Mucosa of stomach (tissue), 1 donor: Measurements from ENCODE around the gene RNF112.
A peak's percentile ranks its signal among the peaks of the same experiment; 100 is the strongest.

ENCODE experiments used
- H3K27me3 ChIP-seq: one replicate; pipeline ENCODE4 v1.7.0; 2013; ENCODE audit warnings: mild to moderate bottlenecking, low read length; ENCODE audit not compliant: control insufficient read depth, insufficient read depth
- H3K36me3 ChIP-seq: one replicate; pipeline ENCODE4 v1.7.0; 2013; ENCODE audit warnings: low read length; ENCODE audit not compliant: control insufficient read depth, insufficient read depth
- H3K4me1 ChIP-seq: one replicate; pipeline ENCODE4 v1.7.0; 2013; ENCODE audit warnings: mild to moderate bottlenecking, low read length; ENCODE audit not compliant: control insufficient read depth, insufficient read depth
- H3K4me3 ChIP-seq: one replicate; pipeline ENCODE4 v1.7.0; 2013; ENCODE audit warnings: low read length
- H3K9ac ChIP-seq: one replicate; pipeline ENCODE4 v1.7.0; 2013; ENCODE audit warnings: mild to moderate bottlenecking, low read length, moderate library complexity
- H3K9me3 ChIP-seq: one replicate; pipeline ENCODE4 v1.7.0; 2013; ENCODE audit warnings: mild to moderate bottlenecking, low read length, moderate library complexity; ENCODE audit not compliant: control insufficient read depth
- donor health status: Pancreatic carcinoma.

The RNF112 gene

GRCh38 chr17:19369107-19369778, 41.8 kb upstream of the RNF112 start:
- no peaks in the 10 kb centered on the region for H3K9me3 ChIP-seq
- H3K4me1 ChIP-seq, result no peaks in the 10 kb centered on the region
- H3K9ac ChIP-seq, result no peak overlapping the region
- no peaks in the 10 kb centered on the region for H3K27me3 ChIP-seq
- H3K4me3 ChIP-seq, result no peak overlapping the region
- no peaks in the 10 kb centered on the region for H3K36me3 ChIP-seq

- H3K9ac ChIP-seq, result no peak overlapping the region
- no peaks in the 10 kb centered on the region for H3K27me3 ChIP-seq
- H3K36me3 ChIP-seq, result no peaks in the 10 kb centered on the region
- H3K4me3 ChIP-seq, result no peak overlapping the region
- H3K4me1 ChIP-seq, result no peaks in the 10 kb centered on the region
- H3K9me3 ChIP-seq, result no peaks in the 10 kb centered on the region
These were observed 41.1 kb upstream of the RNF112 start for GRCh38 chr17:19369846-19370492.

GRCh38 chr17:19370493-19370960, 40.5 kb upstream of the RNF112 start:
- Histone ChIP-seq H3K9ac (no peak overlapping the region), H3K9me3 (no peaks in the 10 kb centered on the region), H3K27me3 (no peaks in the 10 kb centered on the region), H3K4me1 (no peaks in the 10 kb centered on the region), H3K4me3 (no peak overlapping the region), H3K36me3 (no peaks in the 10 kb centered on the region)

GRCh38 chr17:19371259-19372010, 39.6 kb upstream of the RNF112 start:
- no peaks in the 10 kb centered on the region for H3K27me3 ChIP-seq
- no peaks in the 10 kb centered on the region for H3K36me3 ChIP-seq
- no peaks in the 10 kb centered on the region for H3K9me3 ChIP-seq
- H3K9ac ChIP-seq, result no peak overlapping the region
- H3K4me1 ChIP-seq, result no peaks in the 10 kb centered on the region
- H3K4me3 ChIP-seq, result no peak overlapping the region

GRCh38 chr17:19372011-19372370, 39.0 kb upstream of the RNF112 start:
- H3K36me3 ChIP-seq, result no peaks in the 10 kb centered on the region
- peaks cover 3% of the 10 kb centered on the region for H3K4me1 ChIP-seq
- H3K27me3 ChIP-seq, result no peaks in the 10 kb centered on the region
- H3K9me3 ChIP-seq, result no peaks in the 10 kb centered on the region
- no peak overlapping the region for H3K4me3 ChIP-seq
- no peak overlapping the region for H3K9ac ChIP-seq

- Histone ChIP-seq H3K9ac (no peak overlapping the region), H3K4me1 (peaks cover 6% of the 10 kb centered on the region), H3K4me3 (no peak overlapping the region), H3K9me3 (no peaks in the 10 kb centered on the region), H3K27me3 (no peaks in the 10 kb centered on the region), H3K36me3 (no peaks in the 10 kb centered on the region)
These were observed 38.6 kb upstream of the RNF112 start for GRCh38 chr17:19372439-19372838.

GRCh38 chr17:19372866-19373504, 38.0 kb upstream of the RNF112 start:
- Histone ChIP-seq H3K27me3 (no peaks in the 10 kb centered on the region), H3K9ac (no peak overlapping the region), H3K36me3 (no peaks in the 10 kb centered on the region), H3K9me3 (no peaks in the 10 kb centered on the region), H3K4me3 (no peak overlapping the region), H3K4me1 (peaks cover 6% of the 10 kb centered on the region)

- no peaks in the 10 kb centered on the region for H3K36me3 ChIP-seq
- H3K4me3 ChIP-seq, result no peak overlapping the region
- H3K9ac ChIP-seq, result no peak overlapping the region
- H3K27me3 ChIP-seq, result no peaks in the 10 kb centered on the region
- H3K9me3 ChIP-seq, result no peaks in the 10 kb centered on the region
- peaks cover 11% of the 10 kb centered on the region for H3K4me1 ChIP-seq
These were observed 36.9 kb upstream of the RNF112 start for GRCh38 chr17:19374136-19374535.

GRCh38 chr17:19375732-19376131, 35.3 kb upstream of the RNF112 start:
- Histone ChIP-seq H3K9me3 (no peaks in the 10 kb centered on the region), H3K9ac (no peak overlapping the region), H3K27me3 (no peaks in the 10 kb centered on the region), H3K36me3 (peaks cover 8% of the 10 kb centered on the region), H3K4me1 (peaks cover 18% of the 10 kb centered on the region), H3K4me3 (no peak overlapping the region)

- no peaks in the 10 kb centered on the region for H3K9me3 ChIP-seq
- H3K9ac ChIP-seq, result peak overlapping the region; percentile 81
- peaks cover 16% of the 10 kb centered on the region for H3K36me3 ChIP-seq
- peaks cover 18% of the 10 kb centered on the region for H3K4me1 ChIP-seq
- peak overlapping the region; percentile 64 for H3K4me3 ChIP-seq
- no peaks in the 10 kb centered on the region for H3K27me3 ChIP-seq
These were observed 34.2 kb upstream of the RNF112 start for GRCh38 chr17:19376811-19377210.

GRCh38 chr17:19377602-19378415, 33.2 kb upstream of the RNF112 start:
- peak overlapping the region; percentile 81 for H3K9ac ChIP-seq
- no peaks in the 10 kb centered on the region for H3K27me3 ChIP-seq
- peak overlapping the region; percentile 74 for H3K4me3 ChIP-seq
- H3K9me3 ChIP-seq, result no peaks in the 10 kb centered on the region
- peaks cover 18% of the 10 kb centered on the region for H3K36me3 ChIP-seq
- peaks cover 18% of the 10 kb centered on the region for H3K4me1 ChIP-seq
